HG03442 (cell line): ENCODE results near the gene EIF4EBP3.
"Not testable (repeated sequence)": the region's sequence is repeated elsewhere in the genome, so short reads cannot be mapped to it uniquely, and the experiment has no call there.

Source experiments
- ATAC-seq: cut with Tn5 transposase; IDR thresholded peaks from one replicate; pipeline ENCODE4 v1.9.1; 2021; ENCODE audit warnings: mild to moderate bottlenecking, moderate library complexity; ENCODE audit not compliant: unreplicated experiment

The EIF4EBP3 gene

GRCh38 chr5:140575309-140575708 lies 27.8 kb downstream of the EIF4EBP3 start:
- ATAC-seq: no peak

GRCh38 chr5:140576776-140577201 lies 29.3 kb downstream of the EIF4EBP3 start:
- ATAC-seq: no peak

GRCh38 chr5:140579188-140579747 lies 31.8 kb downstream of the EIF4EBP3 start:
- ATAC-seq: not testable (repeated sequence)

- no peak for ATAC-seq
Observed at GRCh38 chr5:140587495-140587894, 40.0 kb downstream of the EIF4EBP3 start.

DNA sequence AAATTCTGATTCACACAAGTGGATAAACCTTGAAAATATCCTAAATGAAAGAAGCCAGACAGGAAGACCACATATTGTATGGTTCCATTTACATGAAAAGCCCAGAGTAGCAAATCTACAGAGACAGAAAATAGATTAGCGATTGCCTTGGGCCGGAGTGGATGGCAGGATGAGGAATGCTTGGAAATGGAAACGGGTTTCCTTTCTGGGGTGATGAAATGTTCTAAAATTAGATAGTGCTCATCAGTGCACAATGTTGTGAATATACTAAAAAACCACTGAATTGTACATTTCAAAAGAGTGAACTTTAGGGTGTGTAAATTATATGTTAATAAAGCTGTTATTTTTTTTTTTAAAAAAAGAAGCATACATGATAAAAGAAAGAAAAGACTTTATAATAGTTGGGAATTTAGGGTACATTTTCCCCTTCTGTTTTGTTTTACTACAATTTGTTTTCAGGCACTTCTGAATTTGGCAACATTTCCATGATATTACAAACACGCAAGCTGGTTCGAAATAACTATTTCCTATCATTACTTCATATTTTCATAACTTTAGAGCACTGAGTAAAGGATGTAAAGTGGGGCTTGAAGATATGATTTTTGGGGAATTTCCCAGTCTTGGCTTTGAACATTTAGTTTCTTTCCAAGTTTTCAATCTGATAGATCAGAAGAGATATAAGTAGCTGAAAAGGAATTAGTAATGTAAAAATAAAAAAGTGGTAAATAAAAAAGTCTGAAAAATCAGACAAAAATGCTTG lies 41.0 kb downstream of the EIF4EBP3 start:
- no peak for ATAC-seq

GRCh38 chr5:140590861-140591260 lies 43.4 kb downstream of the EIF4EBP3 start:
- ATAC-seq: no peak

DNA sequence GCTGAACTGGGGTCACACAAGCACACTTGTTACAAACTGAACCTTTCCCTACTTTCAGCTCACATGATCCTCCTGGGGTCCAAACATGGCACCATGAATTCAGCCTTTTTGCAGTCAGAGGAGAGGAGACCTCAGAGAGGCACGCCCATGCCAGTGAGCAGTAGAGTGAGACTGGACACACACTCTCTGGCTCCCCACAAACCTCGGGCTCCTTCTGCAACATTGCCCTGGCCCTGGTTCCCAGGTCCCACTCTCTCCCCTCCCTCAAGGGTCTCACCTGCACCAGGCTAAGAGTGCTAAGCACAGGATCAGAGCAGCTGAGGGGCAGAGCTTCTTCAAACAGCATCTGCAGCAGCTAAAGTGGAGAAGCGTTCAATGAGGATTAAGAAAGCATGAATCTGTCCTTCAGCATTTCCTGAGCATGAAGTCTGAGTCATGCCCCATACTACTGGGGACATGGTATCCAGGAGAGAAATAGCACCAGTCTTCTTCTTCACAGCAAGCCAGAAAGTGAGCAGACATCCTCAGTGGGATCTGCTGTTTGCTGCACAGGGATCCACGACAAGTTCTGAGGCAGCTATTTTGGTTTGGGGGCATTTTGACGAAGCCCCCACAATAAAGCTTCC lies 44.4 kb downstream of the EIF4EBP3 start:
- ATAC-seq: no peak

- not testable (repeated sequence) for ATAC-seq
Observed at GRCh38 chr5:140593070-140593469, 45.6 kb downstream of the EIF4EBP3 start.

- ATAC-seq: no peak
Observed at GRCh38 chr5:140594169-140594568, 46.7 kb downstream of the EIF4EBP3 start.

DNA sequence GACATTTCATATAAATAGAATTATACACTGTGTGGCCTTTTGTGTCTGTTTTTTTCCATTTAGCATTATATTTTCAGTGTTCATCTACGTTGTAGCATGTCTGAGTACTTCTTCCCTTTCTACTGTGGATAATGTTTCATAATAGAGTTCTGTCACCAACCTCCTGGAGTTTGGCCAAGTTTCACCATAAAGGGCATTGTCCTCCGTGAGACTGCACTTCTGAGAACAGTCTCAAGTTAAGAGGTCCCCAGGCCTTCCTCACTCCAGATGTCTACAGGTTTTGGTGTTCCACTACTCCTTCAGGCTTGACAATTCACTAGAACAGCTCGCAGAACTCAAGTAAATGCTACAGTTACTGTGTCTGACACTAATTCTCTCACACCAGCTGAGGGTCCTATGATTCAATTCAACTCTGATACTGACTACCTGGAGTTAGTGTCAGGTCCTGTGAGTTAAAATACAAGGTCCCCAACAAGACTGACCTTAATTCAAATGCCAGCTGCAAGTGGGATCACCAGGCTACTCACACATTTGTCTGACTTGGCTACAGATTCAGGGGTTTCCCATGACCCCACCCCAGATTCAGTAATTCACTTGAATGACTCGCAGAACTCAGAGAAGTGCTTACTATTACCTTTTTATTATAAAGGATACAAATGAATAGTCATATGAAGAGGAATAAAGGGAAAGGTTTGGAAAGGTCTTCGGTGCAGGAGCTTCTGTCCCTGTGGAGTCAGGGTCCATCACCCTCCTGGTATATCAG lies 48.3 kb downstream of the EIF4EBP3 start:
- no peak for ATAC-seq

DNA sequence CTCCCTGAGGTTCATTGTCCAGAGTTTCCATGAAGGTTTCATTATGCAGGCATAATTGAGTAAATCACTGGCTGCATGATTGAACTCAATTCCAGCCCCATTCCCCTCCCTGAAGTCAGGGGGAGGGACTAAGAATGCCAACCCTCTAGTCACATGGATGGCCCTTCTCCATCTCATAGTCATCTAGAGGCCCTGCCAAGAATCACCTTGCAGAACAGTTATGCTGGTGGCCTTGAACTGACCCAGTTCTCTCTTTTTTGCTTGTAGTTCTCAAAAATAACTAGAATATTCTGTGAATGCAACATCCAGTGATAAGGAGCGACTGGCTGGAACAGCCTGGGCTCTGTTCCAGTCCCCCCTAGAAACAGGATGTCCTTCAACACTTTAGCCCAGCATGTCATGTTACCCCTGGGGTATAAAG lies 48.9 kb downstream of the EIF4EBP3 start:
- ATAC-seq: no peak

DNA sequence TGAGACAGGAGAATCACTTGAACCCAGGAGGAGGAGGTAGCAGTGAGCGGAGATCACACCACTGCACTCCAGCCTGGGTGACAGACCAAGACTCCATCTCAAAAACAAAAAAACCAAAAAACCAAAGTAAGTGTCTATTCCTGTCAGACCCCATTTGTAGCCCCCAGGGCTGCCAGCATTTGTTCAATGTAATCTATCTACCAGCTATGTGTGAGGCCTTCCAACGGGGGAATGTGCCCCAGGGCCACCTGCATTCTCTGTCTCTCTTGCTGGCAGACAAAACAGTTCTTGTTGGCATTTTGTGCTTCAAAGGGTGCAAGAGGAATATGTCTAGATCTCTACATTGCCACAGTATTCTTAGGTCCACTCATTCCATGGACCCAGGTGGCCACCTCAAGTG lies 51.4 kb downstream of the EIF4EBP3 start:
- ATAC-seq: no peak
